Smooth muscle cell (in vitro differentiated cells): ENCODE results near the gene CORT. TPM values are rescaled to one million over a fixed set of nuclear protein-coding genes. Genes with fewer than 3 reads are reported as not detected.

Experiments
- DNase-seq: peaks from one replicate; lab custom pipeline; 2025; ENCODE audit not compliant: unreplicated experiment; lab: John Stamatoyannopoulos, UW
- H2AFZ ChIP-seq: fragments of 200-600 bp; sonication (generic); 2 replicates; pipeline ENCODE4 v1.6.0; 2016; ENCODE audit warnings: antibody characterized with exemption, low read depth, mild to moderate bottlenecking
- H3F3A ChIP-seq: fragments of 200-600 bp; sonication (generic); 2 replicates; pipeline ENCODE4 v1.6.0; 2017; ENCODE audit warnings: antibody characterized with exemption, low read depth
- H3K27ac ChIP-seq: fragments of 200-600 bp; sonication (generic); 2 replicates; pipeline ENCODE4 v1.5.1; 2016; ENCODE audit warnings: low read depth, mild to moderate bottlenecking
- H3K27me3 ChIP-seq: fragments of 200-600 bp; sonication (generic); 2 replicates; pipeline ENCODE4 v1.6.1; 2016; ENCODE audit warnings: low read depth, mild to moderate bottlenecking
- H3K36me3 ChIP-seq: fragments of 200-600 bp; sonication (generic); 2 replicates; pipeline ENCODE4 v1.5.1; 2016; ENCODE audit warnings: low read depth
- H3K4me1 ChIP-seq: fragments of 200-600 bp; sonication (generic); 2 replicates; pipeline ENCODE4 v1.5.1; 2016; ENCODE audit warnings: low read depth
- H3K4me2 ChIP-seq: fragments of 200-600 bp; sonication (generic); 2 replicates; pipeline ENCODE4 v1.6.0; 2016; ENCODE audit warnings: mild to moderate bottlenecking
- H3K4me3 ChIP-seq: fragments of 200-600 bp; sonication (generic); 2 replicates; pipeline ENCODE4 v1.5.1; 2016; ENCODE audit warnings: mild to moderate bottlenecking
- H3K79me2 ChIP-seq: fragments of 200-600 bp; sonication (generic); 2 replicates; pipeline ENCODE4 v1.6.0; 2016; ENCODE audit warnings: low read depth, mild to moderate bottlenecking
- H3K9ac ChIP-seq: fragments of 200-600 bp; sonication (generic); 2 replicates; pipeline ENCODE4 v1.6.0; 2016; ENCODE audit warnings: low read depth
- H3K9me3 ChIP-seq: fragments of 200-600 bp; sonication (generic); replicated peaks from 2 replicates; pipeline ENCODE4 v1.5.1; 2016; ENCODE audit warnings: low read depth
- H4K20me1 ChIP-seq: fragments of 200-600 bp; sonication (generic); 2 replicates; pipeline ENCODE4 v1.6.0; 2016; ENCODE audit warnings: low read depth
- WGBS: methylation state at CpG from one replicate; pipeline ENCODE4 v1.1.7; 2016; ENCODE audit warnings: low lambda C conversion rate; 5-methylcytosine and 5-hydroxymethylcytosine counted together
- polyA plus RNA-seq: library from polyadenylated mRNA; unstranded; fragments of >200 nt; fragmentation: Nextera tagmentation; extraction: Ambion mirVana; gene quantifications from 2 replicates; pipeline ENCODE4 v1.2.1, GENCODE V29; 2016
- total RNA-seq: library from RNA; depleted of rRNA; stranded (reverse); fragments of >200 nt; gene quantifications from 2 replicates; pipeline ENCODE4 v1.2.3, GENCODE V29; 2014
- TF ChIP-seq, protein P1 (sequence below): fragments of 200-600 bp; sonication (generic); IDR thresholded peaks from 2 replicates; pipeline ENCODE4 v1.5.1; 2017; ENCODE audit warnings: borderline replicate concordance, mild to moderate bottlenecking, antibody characterized with exemption; ENCODE audit not compliant: insufficient read depth, poor library complexity, severe bottlenecking

The CORT gene
- total and polyA plus RNA-seq, 2 experiments from 2014 or later = not detected

GRCh38 chr1:10494418-10494753 is 44.6 kb downstream of the CORT start:
- H2AFZ ChIP-seq = no peak overlapping the region
- H4K20me1 ChIP-seq = peaks cover 95% of the 10 kb centered on the region
- WGBS = 77% methylated on average over 5 of the region's 5 CpGs

DNA sequence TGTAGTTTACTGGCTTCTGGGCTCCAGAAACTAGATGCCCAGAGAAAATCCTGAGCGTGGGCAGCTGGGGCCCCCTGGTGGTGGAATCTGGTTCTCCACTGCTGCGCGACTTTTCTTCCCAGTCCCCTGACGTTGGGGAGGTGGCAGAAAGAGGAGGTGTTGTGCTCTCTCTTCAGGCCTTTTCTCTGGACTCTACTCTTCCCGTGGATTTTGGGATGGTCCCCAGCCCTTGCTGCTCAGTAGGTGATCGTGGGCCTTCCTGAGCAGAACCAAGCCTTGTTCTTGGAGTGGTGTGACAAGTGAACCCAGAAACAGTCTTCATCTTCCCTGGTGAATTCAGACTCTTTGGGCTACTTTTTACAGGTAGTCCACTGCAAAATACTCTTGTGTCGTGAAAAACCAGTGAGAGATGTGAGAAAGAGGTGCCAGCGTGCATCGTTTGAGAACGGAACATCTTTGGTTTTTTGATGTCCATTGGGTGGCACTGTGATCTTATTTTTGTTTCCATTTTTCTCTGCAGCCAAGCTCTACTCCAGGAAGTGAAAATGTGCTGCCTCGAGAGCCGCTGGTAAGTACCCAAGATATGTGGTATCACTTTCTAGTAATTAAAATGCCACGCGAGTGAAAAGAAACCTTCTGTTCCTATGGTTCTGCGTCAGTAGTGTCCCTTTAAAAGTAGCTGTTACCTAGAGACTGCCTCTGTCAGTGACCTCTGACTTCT is 45.1 kb downstream of the CORT start:
- no peaks in the 10 kb centered on the region for H3K36me3 ChIP-seq
- H3K27me3 ChIP-seq = no peaks in the 10 kb centered on the region
- H2AFZ ChIP-seq = no peak overlapping the region
- peak overlapping the region; percentile 79 for H3K4me2 ChIP-seq
- peaks cover 29% of the 10 kb centered on the region for H3K79me2 ChIP-seq
- 27% methylated on average over 15 of the region's 15 CpGs for WGBS
- H3F3A ChIP-seq = no peaks in the 10 kb centered on the region
- peak overlapping the region; percentile 72 for H3K9ac ChIP-seq
- no peaks in the 10 kb centered on the region for H3K9me3 ChIP-seq
- peaks cover 95% of the 10 kb centered on the region for H4K20me1 ChIP-seq
- peak overlapping the region; percentile 28 for H3K4me3 ChIP-seq
- TF ChIP-seq, protein P1, sequence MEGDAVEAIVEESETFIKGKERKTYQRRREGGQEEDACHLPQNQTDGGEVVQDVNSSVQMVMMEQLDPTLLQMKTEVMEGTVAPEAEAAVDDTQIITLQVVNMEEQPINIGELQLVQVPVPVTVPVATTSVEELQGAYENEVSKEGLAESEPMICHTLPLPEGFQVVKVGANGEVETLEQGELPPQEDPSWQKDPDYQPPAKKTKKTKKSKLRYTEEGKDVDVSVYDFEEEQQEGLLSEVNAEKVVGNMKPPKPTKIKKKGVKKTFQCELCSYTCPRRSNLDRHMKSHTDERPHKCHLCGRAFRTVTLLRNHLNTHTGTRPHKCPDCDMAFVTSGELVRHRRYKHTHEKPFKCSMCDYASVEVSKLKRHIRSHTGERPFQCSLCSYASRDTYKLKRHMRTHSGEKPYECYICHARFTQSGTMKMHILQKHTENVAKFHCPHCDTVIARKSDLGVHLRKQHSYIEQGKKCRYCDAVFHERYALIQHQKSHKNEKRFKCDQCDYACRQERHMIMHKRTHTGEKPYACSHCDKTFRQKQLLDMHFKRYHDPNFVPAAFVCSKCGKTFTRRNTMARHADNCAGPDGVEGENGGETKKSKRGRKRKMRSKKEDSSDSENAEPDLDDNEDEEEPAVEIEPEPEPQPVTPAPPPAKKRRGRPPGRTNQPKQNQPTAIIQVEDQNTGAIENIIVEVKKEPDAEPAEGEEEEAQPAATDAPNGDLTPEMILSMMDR = peak; percentile 96
- H3K27ac ChIP-seq = peak overlapping the region; percentile 89
- peaks cover 6% of the 10 kb centered on the region for H3K4me1 ChIP-seq
- DNase-seq = peak; percentile 56

More at GRCh38 chr1:10494418-10494753, 44.6 kb downstream of the CORT start:
- TF ChIP-seq, protein P1 = no peak
- no peaks in the 10 kb centered on the region for H3K9me3 ChIP-seq
- H3K4me2 ChIP-seq = no peak overlapping the region
- peaks cover 33% of the 10 kb centered on the region for H3K79me2 ChIP-seq
- H3F3A ChIP-seq = no peaks in the 10 kb centered on the region
- no peak overlapping the region for H3K4me3 ChIP-seq
- H3K27ac ChIP-seq = no peak overlapping the region
- no peak overlapping the region for H3K9ac ChIP-seq
- H3K27me3 ChIP-seq = no peaks in the 10 kb centered on the region
- DNase-seq = no peak
- H3K4me1 ChIP-seq = peaks cover 12% of the 10 kb centered on the region
- no peaks in the 10 kb centered on the region for H3K36me3 ChIP-seq

DNA sequence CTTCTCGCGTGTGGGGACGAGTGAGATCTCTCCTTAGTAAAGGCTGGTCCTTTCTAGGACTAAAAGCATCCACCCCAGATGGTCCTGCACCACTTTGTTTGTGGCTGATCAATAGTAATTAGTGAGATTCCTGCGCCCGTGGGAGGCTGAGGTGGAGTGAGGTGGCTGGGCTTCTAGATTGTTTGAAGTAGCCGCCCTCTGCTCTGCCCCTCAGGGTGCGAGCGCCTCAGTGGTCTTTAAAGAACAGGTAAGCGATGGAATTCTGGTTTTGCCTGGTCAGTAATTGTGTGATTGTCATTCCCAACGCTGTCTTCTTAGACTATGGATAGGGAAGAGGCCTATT is 45.6 kb downstream of the CORT start:
- H3K79me2 ChIP-seq = peaks cover 29% of the 10 kb centered on the region
- peaks cover 3% of the 10 kb centered on the region for H3K4me1 ChIP-seq
- H3K27me3 ChIP-seq = no peaks in the 10 kb centered on the region
- H4K20me1 ChIP-seq = peaks cover 93% of the 10 kb centered on the region
- H3F3A ChIP-seq = no peaks in the 10 kb centered on the region
- H3K4me3 ChIP-seq = no peak overlapping the region
- TF ChIP-seq, protein P1 = no peak
- no peak overlapping the region for H2AFZ ChIP-seq
- peak overlapping the region; percentile 89 for H3K27ac ChIP-seq
- H3K9ac ChIP-seq = peak overlapping the region; percentile 72
- WGBS = 82% methylated on average over 10 of the region's 10 CpGs
- H3K9me3 ChIP-seq = no peaks in the 10 kb centered on the region
- no peaks in the 10 kb centered on the region for H3K36me3 ChIP-seq
- no peak for DNase-seq
- H3K4me2 ChIP-seq = peak overlapping the region; percentile 79

DNA sequence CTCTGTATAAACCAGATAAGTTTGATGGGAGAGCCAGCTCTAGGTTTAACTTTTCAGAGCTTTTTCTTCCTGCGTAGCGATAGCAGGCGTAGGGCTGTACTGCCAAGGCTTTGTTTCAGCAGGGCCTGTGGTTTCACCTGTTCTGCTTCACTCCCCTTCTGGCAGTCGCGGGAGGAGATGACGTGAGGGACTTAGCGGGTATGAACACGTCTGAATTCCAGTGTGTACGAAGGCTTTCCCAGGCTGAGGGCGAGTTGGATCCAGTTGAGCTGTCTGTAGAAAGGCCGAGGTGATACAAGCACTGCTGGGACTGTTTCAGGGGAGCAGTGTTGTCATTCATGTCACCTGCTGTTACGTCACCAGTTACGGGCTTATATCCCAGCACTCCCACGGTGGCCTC is 46.1 kb downstream of the CORT start:
- Histone ChIP-seq H3K27ac (peak overlapping the region; percentile 89), H3K4me3 (no peak overlapping the region), H3K4me1 (peaks cover 3% of the 10 kb centered on the region), H4K20me1 (peaks cover 93% of the 10 kb centered on the region), H3K27me3 (no peaks in the 10 kb centered on the region), H3F3A (no peaks in the 10 kb centered on the region), H3K9ac (peak overlapping the region; percentile 72), H3K79me2 (peaks cover 32% of the 10 kb centered on the region), H3K36me3 (no peaks in the 10 kb centered on the region), H3K9me3 (no peaks in the 10 kb centered on the region), H3K4me2 (no peak overlapping the region), H2AFZ (no peak overlapping the region)
- no peak for DNase-seq
- TF ChIP-seq, protein P1 = no peak
- WGBS = 77% methylated on average over 14 of the region's 14 CpGs
